Activated T-cell treated with anti-CD3 and anti-CD28 coated beads, Interleukin-2, amount 50 U/mL, for 24 hours (primary cell): ENCODE measurements around the gene TP73.

Experiments
- DNase-seq: peaks from one replicate; pipeline ENCODE4 v3.0.0-alpha.2; 2020
- H3K27ac Mint-ChIP-seq: 2 replicates; pipeline ENCODE4 v1.8.0; 2020; ENCODE audit warnings: mild to moderate bottlenecking, mixed read lengths
- H3K27me3 Mint-ChIP-seq: 2 replicates; pipeline ENCODE4 v1.8.0; 2020; ENCODE audit warnings: mixed read lengths
- H3K36me3 Mint-ChIP-seq: 2 replicates; pipeline ENCODE4 v1.8.0; 2020; ENCODE audit warnings: low read depth, mixed read lengths
- H3K4me1 Mint-ChIP-seq: 2 replicates; pipeline ENCODE4 v1.8.0; 2020; ENCODE audit warnings: low read depth, mixed read lengths
- H3K4me3 Mint-ChIP-seq: 2 replicates; pipeline ENCODE4 v1.8.0; 2020; ENCODE audit warnings: mild to moderate bottlenecking, moderate library complexity, mixed read lengths
- H3K9me3 Mint-ChIP-seq: 2 replicates; pipeline ENCODE4 v1.8.0; 2020; ENCODE audit warnings: mixed read lengths

The TP73 gene

GRCh38 chr1:3675436-3675835, 23.1 kb downstream of the TP73 start:
- Mint-ChIP-seq H3K4me1 (peaks cover 20% of the 10 kb centered on the region), H3K9me3 (no peaks in the 10 kb centered on the region), H3K27ac (no peak overlapping the region), H3K27me3 (peaks cover 29% of the 10 kb centered on the region), H3K4me3 (no peak overlapping the region), H3K36me3 (no peaks in the 10 kb centered on the region)
- no peak for DNase-seq

- no peaks in the 10 kb centered on the region for H3K9me3 Mint-ChIP-seq
- H3K36me3 Mint-ChIP-seq, result no peaks in the 10 kb centered on the region
- H3K4me3 Mint-ChIP-seq, result no peak overlapping the region
- H3K27ac Mint-ChIP-seq, result no peak overlapping the region
- peaks cover 23% of the 10 kb centered on the region for H3K27me3 Mint-ChIP-seq
- peaks cover 20% of the 10 kb centered on the region for H3K4me1 Mint-ChIP-seq
- DNase-seq, result peak; percentile 37
These were observed 24.5 kb downstream of the TP73 start for GRCh38 chr1:3676581-3677470.

DNA sequence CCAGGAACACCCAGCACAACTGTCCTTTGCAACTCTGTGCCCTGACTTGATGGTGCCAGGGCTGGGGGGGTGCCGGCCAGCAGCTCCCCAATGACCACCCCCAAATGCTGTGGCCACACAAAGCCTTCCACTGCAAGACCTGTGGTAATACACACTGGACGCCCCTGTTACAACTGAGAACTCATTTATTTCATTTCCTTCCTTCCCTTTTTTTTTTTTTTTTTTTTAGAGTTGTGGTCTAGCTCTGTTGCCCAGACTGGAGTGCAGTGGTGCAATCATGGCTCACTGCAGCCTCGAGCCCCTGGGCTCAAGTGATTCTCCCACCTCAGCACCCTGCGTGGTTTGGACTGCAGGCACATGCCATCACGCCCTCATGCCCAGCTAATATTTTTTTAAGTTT, 25.2 kb downstream of the TP73 start:
- no peaks in the 10 kb centered on the region for H3K9me3 Mint-ChIP-seq
- H3K27ac Mint-ChIP-seq, result no peak overlapping the region
- no peak overlapping the region for H3K4me3 Mint-ChIP-seq
- peaks cover 20% of the 10 kb centered on the region for H3K4me1 Mint-ChIP-seq
- H3K27me3 Mint-ChIP-seq, result peaks cover 18% of the 10 kb centered on the region
- DNase-seq, result no peak
- no peaks in the 10 kb centered on the region for H3K36me3 Mint-ChIP-seq

DNA sequence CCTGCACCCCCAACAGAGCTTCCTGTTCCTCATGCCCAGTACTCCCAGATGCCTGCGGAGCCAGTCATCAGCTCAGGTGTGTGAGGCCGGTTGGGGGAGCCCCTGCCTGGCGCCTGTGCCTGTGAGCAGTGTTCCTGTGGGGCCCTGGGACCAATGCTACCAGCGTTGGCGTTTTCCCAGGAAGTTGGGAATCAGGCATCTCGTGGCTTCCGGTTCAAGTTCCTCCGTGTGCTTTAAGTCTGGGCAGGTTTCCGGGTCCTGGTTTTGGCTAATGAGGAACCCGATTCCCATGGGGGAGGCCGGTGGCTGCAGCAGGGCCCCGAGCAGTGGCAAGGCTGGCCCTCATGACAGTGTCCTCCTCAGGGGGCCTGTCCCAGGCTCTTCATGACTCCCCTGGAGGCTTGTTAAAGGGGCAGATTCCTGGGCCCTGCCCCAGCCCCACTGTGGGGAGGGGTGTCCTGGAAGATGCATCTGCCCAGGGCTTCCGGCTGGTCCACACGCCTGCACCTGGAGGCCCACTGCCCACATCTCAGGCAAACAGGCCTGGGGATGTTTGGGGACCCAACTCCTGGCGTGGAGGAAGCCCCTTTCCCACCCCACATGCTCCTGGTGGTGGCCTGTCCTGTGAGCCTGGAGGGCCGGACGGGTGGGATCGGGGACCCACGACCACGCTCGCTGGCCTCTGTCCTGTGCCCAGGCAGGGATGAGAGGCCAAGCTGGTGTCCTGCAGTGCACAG, 26.2 kb downstream of the TP73 start:
- H3K36me3 Mint-ChIP-seq, result no peaks in the 10 kb centered on the region
- no peaks in the 10 kb centered on the region for H3K9me3 Mint-ChIP-seq
- peaks cover 19% of the 10 kb centered on the region for H3K27me3 Mint-ChIP-seq
- no peak overlapping the region for H3K4me3 Mint-ChIP-seq
- DNase-seq, result no peak
- peaks cover 18% of the 10 kb centered on the region for H3K4me1 Mint-ChIP-seq
- H3K27ac Mint-ChIP-seq, result no peak overlapping the region

DNA sequence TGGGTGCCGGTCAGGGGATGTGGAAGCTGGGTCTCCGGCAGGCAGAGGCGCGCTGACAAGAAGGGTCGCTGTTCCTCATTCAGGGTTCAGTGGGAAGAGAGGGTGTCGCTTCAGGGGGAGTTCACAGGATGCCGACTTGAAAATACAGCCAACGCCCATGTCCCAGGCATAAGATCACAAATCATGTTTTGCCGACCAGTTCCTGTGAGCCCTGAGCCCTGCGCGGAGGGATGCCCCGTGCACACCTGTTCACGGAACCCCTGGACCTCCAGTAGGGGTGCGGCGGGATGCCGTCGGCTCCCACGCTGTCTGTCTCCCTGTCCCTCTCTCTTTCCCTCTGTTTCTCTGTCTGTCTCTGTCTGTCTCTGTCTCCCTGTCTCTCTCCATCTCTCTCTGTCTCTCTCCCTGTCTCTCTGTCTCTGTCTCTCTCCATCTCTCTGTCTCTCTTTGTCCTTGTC, 26.8 kb downstream of the TP73 start:
- H3K27me3 Mint-ChIP-seq, result peaks cover 22% of the 10 kb centered on the region
- H3K4me1 Mint-ChIP-seq, result peaks cover 17% of the 10 kb centered on the region
- H3K9me3 Mint-ChIP-seq, result no peaks in the 10 kb centered on the region
- H3K4me3 Mint-ChIP-seq, result no peak overlapping the region
- no peak overlapping the region for H3K27ac Mint-ChIP-seq
- no peaks in the 10 kb centered on the region for H3K36me3 Mint-ChIP-seq
- no peak for DNase-seq

GRCh38 chr1:3679799-3680453, 27.6 kb downstream of the TP73 start:
- Mint-ChIP-seq H3K4me1 (peaks cover 17% of the 10 kb centered on the region), H3K4me3 (no peak overlapping the region), H3K36me3 (no peaks in the 10 kb centered on the region), H3K9me3 (no peaks in the 10 kb centered on the region), H3K27me3 (peaks cover 23% of the 10 kb centered on the region), H3K27ac (no peak overlapping the region)
- no peak for DNase-seq

DNA sequence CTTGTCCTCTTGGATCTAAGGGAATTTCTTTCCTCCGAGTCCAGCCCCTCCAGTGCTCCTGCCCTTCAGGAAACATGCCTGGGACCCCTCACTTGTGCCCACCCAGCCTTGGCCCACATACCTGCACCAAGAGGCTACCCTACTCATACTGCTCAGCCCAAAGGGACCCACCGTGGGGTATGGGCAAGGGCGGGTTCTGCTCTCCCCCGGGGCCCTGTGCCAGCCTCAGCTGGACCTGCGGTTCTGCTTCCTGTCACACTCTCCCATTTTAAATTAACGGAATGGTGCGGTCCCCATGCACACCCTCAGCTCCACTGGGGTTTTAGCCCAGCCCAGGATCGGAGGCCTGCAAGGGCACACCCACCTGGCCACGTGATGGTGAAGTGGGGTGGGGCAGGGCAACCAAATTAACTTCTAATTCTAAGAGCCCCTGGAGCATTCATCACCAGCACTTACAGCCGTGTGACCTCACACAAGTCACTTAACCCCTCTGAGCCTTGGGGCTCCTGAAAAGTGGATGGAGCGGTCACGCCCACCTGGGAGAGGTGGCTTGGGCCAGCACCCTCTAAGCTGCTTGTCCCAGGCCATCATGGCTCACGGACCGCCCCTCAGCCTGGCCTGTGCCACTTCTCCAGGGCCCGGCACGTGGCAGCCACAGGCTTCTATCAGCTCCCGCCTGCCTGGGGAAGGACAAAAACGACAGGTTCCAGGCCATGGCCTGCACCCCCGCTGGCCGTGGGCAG, 28.3 kb downstream of the TP73 start:
- Mint-ChIP-seq H3K27ac (no peak overlapping the region), H3K27me3 (peaks cover 30% of the 10 kb centered on the region), H3K4me1 (peaks cover 17% of the 10 kb centered on the region), H3K36me3 (no peaks in the 10 kb centered on the region), H3K9me3 (no peaks in the 10 kb centered on the region), H3K4me3 (no peak overlapping the region)
- DNase-seq, result no peak

- H3K4me3 Mint-ChIP-seq, result no peak overlapping the region
- H3K27me3 Mint-ChIP-seq, result peaks cover 30% of the 10 kb centered on the region
- no peaks in the 10 kb centered on the region for H3K36me3 Mint-ChIP-seq
- peaks cover 17% of the 10 kb centered on the region for H3K4me1 Mint-ChIP-seq
- no peak overlapping the region for H3K27ac Mint-ChIP-seq
- no peak for DNase-seq
- no peaks in the 10 kb centered on the region for H3K9me3 Mint-ChIP-seq
These were observed 29.0 kb downstream of the TP73 start for GRCh38 chr1:3681231-3681897.

DNA sequence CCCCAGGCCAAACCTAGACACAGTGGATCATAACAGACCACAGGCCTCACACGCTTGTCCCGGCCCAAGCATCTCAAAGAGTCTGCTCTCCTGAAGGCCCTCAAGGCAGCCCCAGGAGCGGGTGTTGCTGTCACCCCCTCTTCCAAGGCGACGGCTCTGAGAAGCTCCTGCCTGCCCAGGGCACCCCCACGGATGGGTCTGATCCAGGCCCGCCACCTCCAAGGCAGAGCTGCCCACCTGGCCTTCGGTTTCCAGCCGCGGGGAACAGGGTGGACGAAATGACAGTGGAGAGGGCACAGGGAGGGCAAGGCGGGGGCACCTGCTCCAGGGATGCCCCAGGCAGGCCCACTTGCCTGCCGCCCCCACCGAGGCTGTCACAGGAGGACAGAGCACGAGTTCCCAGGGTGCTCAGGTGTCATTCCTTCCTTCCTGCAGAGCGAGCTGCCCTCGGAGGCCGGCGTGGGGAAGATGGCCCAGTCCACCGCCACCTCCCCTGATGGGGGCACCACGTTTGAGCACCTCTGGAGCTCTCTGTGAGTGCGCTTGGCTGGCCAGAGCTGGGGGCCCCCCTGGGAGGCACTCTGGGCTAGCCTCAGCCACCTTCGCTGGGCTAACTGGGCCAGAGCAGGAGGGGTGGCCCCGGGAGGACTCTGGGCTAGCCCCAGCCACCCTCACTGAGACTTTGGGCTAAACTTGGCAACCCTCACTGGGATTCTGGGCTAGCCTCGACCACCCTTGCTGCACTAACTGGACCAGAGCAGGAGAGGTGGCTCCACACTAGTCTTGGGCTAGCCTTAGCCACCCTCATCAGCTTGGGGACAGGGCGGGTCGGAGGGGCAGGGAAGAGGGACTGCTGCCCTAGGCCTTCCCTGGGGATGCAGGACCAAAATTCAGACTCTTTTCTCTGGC, 29.8 kb downstream of the TP73 start:
- no peaks in the 10 kb centered on the region for H3K9me3 Mint-ChIP-seq
- no peak overlapping the region for H3K4me3 Mint-ChIP-seq
- H3K36me3 Mint-ChIP-seq, result no peaks in the 10 kb centered on the region
- H3K27ac Mint-ChIP-seq, result no peak overlapping the region
- H3K27me3 Mint-ChIP-seq, result peaks cover 30% of the 10 kb centered on the region
- DNase-seq, result no peak
- peaks cover 12% of the 10 kb centered on the region for H3K4me1 Mint-ChIP-seq

- Mint-ChIP-seq H3K4me1 (peaks cover 3% of the 10 kb centered on the region), H3K36me3 (no peaks in the 10 kb centered on the region), H3K27ac (no peak overlapping the region), H3K27me3 (peaks cover 32% of the 10 kb centered on the region), H3K4me3 (no peak overlapping the region), H3K9me3 (no peaks in the 10 kb centered on the region)
- no peak for DNase-seq
These were observed 30.9 kb downstream of the TP73 start for GRCh38 chr1:3683197-3683596.

DNA sequence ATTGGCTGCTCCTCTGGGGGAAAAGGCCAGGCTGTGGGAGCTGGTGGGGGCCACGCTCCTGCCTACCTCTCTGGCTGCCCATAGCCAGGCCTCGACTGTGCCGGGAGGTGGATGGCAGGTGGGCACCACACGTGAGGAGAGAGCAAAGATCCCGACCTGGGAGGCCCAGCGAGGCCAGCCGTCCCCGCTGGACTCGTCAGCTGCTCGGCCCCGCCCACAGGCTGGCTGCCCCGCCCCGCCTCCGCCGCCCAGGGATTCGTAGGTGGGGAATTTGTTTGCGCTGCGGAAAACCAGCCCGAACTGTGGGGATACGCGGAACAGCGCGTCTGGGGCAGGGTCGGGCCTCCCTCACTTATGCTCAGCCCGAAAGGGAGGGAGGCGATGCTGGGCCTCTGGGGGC, 31.7 kb downstream of the TP73 start:
- H3K4me1 Mint-ChIP-seq, result peaks cover 3% of the 10 kb centered on the region
- H3K27me3 Mint-ChIP-seq, result peaks cover 32% of the 10 kb centered on the region
- H3K9me3 Mint-ChIP-seq, result no peaks in the 10 kb centered on the region
- H3K36me3 Mint-ChIP-seq, result no peaks in the 10 kb centered on the region
- no peak for DNase-seq
- H3K4me3 Mint-ChIP-seq, result no peak overlapping the region
- H3K27ac Mint-ChIP-seq, result no peak overlapping the region

GRCh38 chr1:3685222-3685621, 32.9 kb downstream of the TP73 start:
- Mint-ChIP-seq H3K27me3 (peaks cover 20% of the 10 kb centered on the region), H3K4me1 (no peaks in the 10 kb centered on the region), H3K4me3 (no peak overlapping the region), H3K27ac (no peak overlapping the region), H3K36me3 (no peaks in the 10 kb centered on the region), H3K9me3 (no peaks in the 10 kb centered on the region)
- DNase-seq, result no peak

- Mint-ChIP-seq H3K9me3 (no peaks in the 10 kb centered on the region), H3K4me1 (no peaks in the 10 kb centered on the region), H3K4me3 (no peak overlapping the region), H3K27me3 (peaks cover 20% of the 10 kb centered on the region), H3K36me3 (no peaks in the 10 kb centered on the region), H3K27ac (no peak overlapping the region)
- DNase-seq, result no peak
These were observed 33.6 kb downstream of the TP73 start for GRCh38 chr1:3685906-3686305.
